ENCODE data around the gene HPS1.

DNA sequence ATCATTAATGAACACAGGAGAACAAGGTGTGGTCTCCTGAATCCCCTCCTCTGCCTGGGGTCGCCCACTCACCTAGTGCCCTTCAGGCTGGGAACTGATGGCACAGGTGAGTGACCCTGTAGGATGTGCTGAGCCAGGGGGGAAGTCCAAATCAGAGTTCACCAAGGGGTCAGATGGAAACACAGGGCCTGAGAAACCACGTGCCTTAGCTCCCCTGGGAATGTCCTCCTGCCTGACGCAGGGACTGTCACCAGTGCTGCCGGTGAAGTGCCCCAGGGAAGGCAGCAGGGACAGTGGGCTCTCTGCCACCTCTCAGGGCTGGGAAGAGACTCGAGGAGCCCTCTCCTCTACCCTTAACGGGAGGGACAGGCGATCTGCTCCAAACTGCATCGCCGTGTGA, 25.9 kb downstream of the HPS1 start:
- TF ChIP-seq EZH2 (IDR thresholded peaks at IDR 0.05; ENCODE audit: borderline replicate concordance) (no peak), EZH2phosphoT487 (IDR thresholded peaks at IDR 0.05; ENCODE audit: low read depth, severe bottlenecking, unreplicated experiment) (no peak)
- TF ChIP-seq, protein P1, sequence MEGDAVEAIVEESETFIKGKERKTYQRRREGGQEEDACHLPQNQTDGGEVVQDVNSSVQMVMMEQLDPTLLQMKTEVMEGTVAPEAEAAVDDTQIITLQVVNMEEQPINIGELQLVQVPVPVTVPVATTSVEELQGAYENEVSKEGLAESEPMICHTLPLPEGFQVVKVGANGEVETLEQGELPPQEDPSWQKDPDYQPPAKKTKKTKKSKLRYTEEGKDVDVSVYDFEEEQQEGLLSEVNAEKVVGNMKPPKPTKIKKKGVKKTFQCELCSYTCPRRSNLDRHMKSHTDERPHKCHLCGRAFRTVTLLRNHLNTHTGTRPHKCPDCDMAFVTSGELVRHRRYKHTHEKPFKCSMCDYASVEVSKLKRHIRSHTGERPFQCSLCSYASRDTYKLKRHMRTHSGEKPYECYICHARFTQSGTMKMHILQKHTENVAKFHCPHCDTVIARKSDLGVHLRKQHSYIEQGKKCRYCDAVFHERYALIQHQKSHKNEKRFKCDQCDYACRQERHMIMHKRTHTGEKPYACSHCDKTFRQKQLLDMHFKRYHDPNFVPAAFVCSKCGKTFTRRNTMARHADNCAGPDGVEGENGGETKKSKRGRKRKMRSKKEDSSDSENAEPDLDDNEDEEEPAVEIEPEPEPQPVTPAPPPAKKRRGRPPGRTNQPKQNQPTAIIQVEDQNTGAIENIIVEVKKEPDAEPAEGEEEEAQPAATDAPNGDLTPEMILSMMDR (IDR thresholded peaks at IDR 0.05; ENCODE audit: poor library complexity), result no peak

Data from hepatocyte (in vitro differentiated cells).